ENCODE measurements around the gene DQX1.

The DQX1 gene

DNA sequence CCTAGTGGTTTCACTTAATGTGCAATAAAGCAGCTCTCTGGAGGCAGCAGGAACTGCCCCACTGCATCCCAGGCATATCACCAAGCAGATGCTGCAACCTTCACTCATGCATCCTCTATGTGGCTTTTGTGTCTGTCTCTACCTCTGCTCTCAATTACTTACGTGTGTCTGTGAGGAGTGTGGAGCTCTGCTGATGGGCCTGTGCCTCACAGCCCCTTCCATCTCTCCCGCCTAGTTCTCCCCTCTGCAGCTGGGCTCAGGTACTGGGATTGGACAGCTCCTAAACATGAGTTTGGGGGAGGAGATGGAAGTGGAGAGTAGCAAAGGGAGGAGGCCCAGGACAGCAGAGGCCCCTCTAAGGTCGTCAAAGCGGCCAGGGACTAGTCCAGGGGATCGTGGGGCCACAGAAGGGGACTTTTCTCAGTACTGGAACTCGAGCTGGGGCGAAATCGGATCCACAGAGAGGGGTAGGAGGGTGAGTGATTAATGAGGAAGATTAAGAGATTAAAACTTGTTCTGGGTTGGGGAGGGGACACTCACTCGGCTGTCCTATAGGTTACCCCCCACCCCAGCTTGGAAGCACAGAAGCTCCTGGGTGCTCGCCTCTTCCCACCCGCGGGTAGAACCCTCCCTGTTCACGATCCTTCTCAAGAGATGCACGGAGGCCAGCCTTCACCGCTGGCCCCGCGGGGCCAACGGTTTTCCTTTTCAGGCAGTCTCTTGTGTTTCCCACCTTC, 24.5 kb downstream of the DQX1 start:
- no peak for TF ChIP-seq CTCF (IDR thresholded peaks at IDR 0.05)

- TF ChIP-seq CTCF (IDR thresholded peaks at IDR 0.05) = no peak
Observed at GRCh38 chr2:74500578-74500946, 25.5 kb downstream of the DQX1 start.

GRCh38 chr2:74499940-74500577, 26.0 kb downstream of the DQX1 start:
- TF ChIP-seq CTCF (IDR thresholded peaks at IDR 0.05) = no peak

- TF ChIP-seq CTCF (IDR thresholded peaks at IDR 0.05) = no peak
Observed at GRCh38 chr2:74499267-74499939, 26.6 kb downstream of the DQX1 start, which contains the start of gene LBX2. Gene LBX2 (minus strand): TSS chr2:74499603. CDS start chr2:74499537, 66 bp downstream.

GRCh38 chr2:74498500-74499266, 27.3 kb downstream of the DQX1 start:
- no peak for TF ChIP-seq CTCF (IDR thresholded peaks at IDR 0.05)

DNA sequence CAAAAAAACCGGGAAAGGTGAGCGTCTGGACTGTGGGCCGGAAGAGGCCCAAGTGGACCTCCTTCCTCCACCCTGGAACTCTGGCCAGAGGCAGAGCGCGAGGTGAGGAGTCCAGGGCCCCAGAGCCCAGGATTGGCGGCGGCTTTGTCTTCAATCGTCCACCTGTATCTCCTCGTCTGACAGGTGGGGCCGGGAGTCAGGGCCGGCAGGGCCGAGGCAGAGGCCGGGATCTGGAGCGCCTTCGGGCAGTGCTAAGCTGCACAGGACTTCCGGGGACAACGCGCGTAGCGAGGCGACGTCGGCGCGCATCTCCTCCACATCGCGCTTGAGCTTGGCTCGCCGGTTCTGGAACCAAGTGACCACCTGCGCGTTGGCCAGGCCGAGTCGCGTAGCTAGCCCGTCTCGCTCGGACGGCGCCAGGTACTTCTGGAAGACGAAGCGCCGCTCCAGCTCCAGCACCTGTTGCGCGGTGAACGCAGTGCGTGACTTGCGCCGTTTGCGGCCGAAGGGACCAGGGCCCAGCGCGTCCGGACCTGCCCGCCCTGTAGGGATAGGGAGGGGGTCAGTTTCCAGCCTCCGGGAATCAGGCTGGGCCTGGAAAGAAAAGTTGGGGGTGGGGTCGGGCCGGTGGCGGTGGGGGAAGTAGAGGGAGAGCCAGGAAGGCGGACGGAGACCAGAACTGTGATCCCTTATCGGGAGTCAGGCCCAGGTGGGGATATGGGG, 28.1 kb downstream of the DQX1 start:
- no peak for TF ChIP-seq CTCF (IDR thresholded peaks at IDR 0.05)
